ENCODE results near the gene CIRBP.

DNA sequence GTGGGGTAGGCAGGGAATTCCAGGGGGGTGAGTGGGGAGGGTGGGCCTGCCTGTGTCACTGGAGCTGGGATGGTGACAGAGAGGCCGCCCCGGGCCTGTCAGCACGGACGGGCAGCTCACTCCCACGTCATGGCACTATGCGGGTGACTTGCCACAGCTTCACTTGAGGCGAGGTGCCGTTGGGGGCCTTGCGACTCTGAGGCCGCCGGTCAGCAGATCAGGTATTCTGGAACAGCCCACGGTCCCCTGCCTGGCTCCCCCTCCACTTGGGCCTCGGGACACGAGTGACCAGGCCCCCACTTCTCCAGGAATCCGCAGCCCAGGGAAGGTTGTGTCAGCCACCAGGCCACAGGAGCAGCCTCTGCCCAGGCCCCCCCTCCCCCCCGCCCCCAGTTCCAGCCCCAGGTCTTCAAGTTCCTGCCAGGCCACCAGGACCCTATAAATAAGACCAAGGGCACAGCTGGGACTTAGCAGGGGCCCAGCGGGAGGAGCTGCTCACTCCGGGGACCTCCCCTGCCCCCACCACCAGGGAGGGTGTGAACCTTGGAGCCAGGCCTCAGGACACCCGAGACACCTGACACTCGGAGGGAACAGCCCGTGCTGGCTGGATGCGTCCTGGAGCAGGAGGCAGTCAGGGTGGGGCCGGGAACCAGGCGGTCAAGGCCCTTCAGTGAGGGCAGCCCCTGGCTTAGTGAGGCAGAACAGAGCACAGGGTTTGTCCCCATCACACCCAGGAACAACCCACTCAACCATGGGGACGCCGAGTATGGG, 23.5 kb upstream of the CIRBP start:
- TF ChIP-seq RAD21 (IDR thresholded peaks at IDR 0.05; ENCODE audit: low read length) (no peak), FOXM1 (IDR thresholded peaks at IDR 0.05; ENCODE audit: low read depth) (no peak), NRF1 (IDR thresholded peaks at IDR 0.05; ENCODE audit: low read depth, low read length) (no peak), RFX5 (IDR thresholded peaks at IDR 0.05; ENCODE audit: low read length) (no peak), TEAD4 (IDR thresholded peaks at IDR 0.05; ENCODE audit: borderline replicate concordance, insufficient read depth) (no peak), RXRA (IDR thresholded peaks at IDR 0.05; ENCODE audit: borderline replicate concordance, low read depth) (no peak), NFIC (IDR thresholded peaks at IDR 0.05; ENCODE audit: borderline replicate concordance) (no peak), TCF12 (IDR thresholded peaks at IDR 0.05) (no peak), CHD2 (IDR thresholded peaks at IDR 0.05; ENCODE audit: low read length, partially characterized antibody) (no peak)
- TF ChIP-seq, protein P1, sequence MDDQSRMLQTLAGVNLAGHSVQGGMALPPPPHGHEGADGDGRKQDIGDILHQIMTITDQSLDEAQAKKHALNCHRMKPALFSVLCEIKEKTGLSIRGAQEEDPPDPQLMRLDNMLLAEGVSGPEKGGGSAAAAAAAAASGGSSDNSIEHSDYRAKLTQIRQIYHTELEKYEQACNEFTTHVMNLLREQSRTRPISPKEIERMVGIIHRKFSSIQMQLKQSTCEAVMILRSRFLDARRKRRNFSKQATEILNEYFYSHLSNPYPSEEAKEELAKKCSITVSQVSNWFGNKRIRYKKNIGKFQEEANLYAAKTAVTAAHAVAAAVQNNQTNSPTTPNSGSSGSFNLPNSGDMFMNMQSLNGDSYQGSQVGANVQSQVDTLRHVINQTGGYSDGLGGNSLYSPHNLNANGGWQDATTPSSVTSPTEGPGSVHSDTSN (IDR thresholded peaks at IDR 0.05) = no peak
- TF ChIP-seq, protein P2, sequence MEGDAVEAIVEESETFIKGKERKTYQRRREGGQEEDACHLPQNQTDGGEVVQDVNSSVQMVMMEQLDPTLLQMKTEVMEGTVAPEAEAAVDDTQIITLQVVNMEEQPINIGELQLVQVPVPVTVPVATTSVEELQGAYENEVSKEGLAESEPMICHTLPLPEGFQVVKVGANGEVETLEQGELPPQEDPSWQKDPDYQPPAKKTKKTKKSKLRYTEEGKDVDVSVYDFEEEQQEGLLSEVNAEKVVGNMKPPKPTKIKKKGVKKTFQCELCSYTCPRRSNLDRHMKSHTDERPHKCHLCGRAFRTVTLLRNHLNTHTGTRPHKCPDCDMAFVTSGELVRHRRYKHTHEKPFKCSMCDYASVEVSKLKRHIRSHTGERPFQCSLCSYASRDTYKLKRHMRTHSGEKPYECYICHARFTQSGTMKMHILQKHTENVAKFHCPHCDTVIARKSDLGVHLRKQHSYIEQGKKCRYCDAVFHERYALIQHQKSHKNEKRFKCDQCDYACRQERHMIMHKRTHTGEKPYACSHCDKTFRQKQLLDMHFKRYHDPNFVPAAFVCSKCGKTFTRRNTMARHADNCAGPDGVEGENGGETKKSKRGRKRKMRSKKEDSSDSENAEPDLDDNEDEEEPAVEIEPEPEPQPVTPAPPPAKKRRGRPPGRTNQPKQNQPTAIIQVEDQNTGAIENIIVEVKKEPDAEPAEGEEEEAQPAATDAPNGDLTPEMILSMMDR (IDR thresholded peaks at IDR 0.05) = no peak
- TF ChIP-seq, protein P3, sequence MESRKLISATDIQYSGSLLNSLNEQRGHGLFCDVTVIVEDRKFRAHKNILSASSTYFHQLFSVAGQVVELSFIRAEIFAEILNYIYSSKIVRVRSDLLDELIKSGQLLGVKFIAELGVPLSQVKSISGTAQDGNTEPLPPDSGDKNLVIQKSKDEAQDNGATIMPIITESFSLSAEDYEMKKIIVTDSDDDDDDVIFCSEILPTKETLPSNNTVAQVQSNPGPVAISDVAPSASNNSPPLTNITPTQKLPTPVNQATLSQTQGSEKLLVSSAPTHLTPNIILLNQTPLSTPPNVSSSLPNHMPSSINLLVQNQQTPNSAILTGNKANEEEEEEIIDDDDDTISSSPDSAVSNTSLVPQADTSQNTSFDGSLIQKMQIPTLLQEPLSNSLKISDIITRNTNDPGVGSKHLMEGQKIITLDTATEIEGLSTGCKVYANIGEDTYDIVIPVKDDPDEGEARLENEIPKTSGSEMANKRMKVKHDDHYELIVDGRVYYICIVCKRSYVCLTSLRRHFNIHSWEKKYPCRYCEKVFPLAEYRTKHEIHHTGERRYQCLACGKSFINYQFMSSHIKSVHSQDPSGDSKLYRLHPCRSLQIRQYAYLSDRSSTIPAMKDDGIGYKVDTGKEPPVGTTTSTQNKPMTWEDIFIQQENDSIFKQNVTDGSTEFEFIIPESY (IDR thresholded peaks at IDR 0.05; ENCODE audit: borderline replicate concordance, low read depth) = no peak
- TF ChIP-seq, protein P4, sequence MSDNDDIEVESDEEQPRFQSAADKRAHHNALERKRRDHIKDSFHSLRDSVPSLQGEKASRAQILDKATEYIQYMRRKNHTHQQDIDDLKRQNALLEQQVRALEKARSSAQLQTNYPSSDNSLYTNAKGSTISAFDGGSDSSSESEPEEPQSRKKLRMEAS (IDR thresholded peaks at IDR 0.05; ENCODE audit: low read depth) = no peak
